GM12892 (cell line): ENCODE measurements around the gene ALPG.

ENCODE experiments used
- POLR2A ChIP-seq: IDR thresholded peaks from 2 replicates; pipeline ENCODE4 v1.6.1; 2011; ENCODE audit warnings: low read depth, low read length, control low read depth
- POLR2AphosphoS5 ChIP-seq: IDR thresholded peaks from 2 replicates; pipeline ENCODE4 v1.6.1; 2011; ENCODE audit warnings: low read depth, low read length, control low read depth
- TAF1 ChIP-seq: IDR thresholded peaks from 2 replicates; pipeline ENCODE4 v1.6.1; 2011; ENCODE audit warnings: low read depth, mild to moderate bottlenecking, control low read depth, low read length, borderline replicate concordance

- TF ChIP-seq POLR2A (no peak), POLR2AphosphoS5 (no peak), TAF1 (no peak)
Measured at GRCh38 chr2:232361646-232362045, 45.0 kb upstream of the ALPG start.
